NCI-H774 (cell line): ENCODE measurements around the gene NUDT12.

Experiments used
- DNase-seq: peaks from one replicate; lab custom pipeline; 2025; lab: John Stamatoyannopoulos, UW

The NUDT12 gene

GRCh38 chr5:103541114-103541513, 21.5 kb downstream of the NUDT12 start:
- no peak for DNase-seq

DNA sequence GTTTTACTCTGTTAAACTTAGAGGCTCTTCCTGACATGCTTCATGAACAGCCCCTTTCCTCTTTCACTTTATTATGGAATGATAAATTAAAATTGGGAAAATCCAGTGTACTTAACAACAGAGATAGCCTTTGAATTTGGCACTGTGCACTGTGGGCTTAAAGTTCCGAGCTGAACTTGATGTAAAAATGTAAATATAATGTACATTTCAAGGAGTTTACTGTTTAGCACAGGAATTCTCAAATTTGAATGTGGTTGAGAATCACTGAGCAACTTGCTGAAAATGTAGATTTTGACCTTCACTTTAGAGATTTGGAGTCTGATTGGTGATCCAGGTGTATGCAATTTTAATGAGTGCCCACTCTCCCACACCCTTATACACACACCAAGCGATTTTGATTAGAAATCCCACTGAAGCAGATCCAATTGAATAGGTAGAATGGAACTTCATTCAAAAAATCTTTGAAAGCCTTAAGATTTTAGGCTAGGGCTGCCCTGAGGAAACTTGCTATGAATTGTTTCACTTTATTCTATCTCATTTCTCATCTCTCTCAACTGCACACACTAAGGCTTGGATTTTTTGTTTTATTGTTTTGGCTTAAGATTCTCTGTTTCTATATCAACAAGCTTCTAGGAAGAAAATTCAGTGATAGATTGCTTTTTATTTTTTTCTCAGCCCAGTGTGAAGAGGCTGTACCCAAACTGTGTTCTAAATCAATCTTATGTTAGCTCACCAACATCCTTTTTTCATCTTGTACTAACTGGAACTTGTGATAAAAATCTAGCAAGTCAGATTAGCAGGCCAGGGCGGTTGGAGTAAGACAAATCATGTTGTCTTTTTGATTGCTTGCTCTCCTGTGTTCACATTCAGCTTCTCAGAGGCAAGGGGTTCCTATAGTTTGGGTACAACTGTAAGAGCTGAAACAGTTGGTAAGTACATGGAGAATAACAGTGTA, 22.9 kb downstream of the NUDT12 start:
- DNase-seq, result no peak

DNA sequence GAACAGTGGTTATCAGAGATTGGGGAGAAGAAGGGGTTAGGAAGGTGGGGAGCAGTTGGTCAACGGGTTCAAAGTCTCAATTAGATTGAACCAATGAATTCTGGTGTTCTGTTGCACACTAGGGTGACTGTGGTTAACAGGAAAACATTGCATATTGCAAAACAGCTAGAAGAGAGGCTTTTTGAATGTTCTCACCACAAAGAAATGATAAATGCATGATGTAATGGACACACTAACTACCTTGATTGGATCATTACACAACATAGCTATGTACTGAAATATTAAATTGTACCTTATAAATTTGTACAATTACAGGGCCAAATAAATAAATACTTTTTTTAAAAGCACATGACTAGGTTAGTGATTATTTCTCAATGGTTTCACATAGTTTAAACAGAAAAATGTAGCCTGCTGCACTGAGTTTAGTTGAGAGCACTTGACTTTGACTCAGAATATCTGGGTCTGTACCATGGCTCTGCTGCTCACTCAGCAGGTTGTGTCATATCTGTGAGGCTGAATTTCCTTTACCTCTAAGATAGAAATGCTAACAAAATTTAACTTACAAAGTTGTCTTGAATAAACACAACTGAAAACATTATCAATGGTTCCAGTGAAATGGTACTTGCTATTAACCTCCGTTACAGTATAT, 30.4 kb downstream of the NUDT12 start:
- DNase-seq, result no peak

DNA sequence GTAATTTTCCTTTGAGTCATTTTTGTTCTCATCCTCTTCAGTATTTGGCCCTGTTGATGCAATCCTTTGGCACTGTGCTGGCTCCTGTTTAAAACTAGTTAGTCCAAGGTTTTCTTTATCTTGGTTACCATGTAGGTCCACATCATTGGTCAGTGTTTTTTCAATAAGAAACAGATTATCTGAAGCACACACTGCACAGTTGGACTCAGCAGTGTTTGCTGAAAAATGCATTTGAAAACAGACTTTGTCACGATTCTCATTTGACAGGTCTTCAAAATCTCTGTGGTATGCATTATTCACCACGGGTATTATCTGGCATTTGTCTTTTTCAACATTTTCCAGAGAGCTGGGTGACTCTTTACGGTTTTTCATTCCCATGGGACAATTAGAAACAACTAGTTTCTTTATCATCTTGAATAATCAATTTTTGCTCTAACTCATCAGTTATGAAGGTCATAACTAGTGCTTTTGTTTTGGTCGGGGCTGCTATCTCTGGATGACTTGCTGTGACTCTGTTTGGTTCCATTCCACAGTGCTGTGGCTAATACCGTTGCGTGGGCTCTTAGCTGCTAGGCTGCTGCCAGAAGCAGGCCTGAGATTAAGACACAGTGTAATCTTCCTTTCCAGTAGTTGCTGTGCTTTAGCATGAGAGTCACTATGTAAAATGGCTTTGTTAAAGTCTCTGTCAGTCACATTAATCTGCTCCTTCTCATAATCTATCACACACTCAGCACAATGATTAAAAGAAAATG, 36.2 kb downstream of the NUDT12 start:
- no peak for DNase-seq

GRCh38 chr5:103525361-103525760, 37.2 kb downstream of the NUDT12 start:
- no peak for DNase-seq

DNA sequence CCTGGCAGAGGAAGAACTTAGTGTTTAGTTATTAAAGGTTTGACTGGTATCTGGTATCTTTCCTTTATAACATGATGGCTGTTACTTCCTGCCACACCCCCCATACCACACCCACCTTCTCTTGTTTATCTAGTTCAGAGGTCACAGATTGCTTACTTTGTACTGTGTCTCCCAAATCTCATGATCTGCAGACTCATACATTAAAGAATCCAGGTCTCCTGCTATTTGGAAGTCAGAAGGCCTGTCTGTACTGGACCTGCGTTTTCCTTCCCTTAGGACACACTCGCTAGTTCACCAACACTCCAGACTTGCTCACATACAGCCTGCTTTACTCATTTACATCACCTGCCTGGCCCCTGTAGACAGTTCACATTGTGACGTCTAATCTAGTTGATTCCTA, 39.3 kb downstream of the NUDT12 start:
- no peak for DNase-seq

DNA sequence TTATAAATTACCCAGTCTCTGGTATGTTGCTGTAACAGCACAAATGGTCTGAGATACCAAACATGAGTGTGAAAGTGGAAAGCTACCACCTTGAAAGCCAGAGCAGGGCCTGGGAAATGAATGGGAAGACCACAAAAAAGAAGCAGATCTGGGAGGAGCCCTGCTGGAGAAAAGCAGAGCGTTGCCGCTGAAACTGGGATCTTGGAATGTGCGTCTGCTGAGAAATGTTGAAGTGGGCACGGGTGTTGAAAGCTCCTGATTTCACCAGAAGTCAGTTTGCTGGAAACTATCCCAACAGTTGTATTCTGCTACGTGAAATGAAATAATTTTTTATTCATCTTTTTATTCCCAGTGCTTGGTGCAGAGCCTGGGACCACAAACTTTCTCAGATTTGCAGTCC, 40.0 kb downstream of the NUDT12 start:
- no peak for DNase-seq

GRCh38 chr5:103519550-103519949, 43.0 kb downstream of the NUDT12 start:
- DNase-seq, result no peak

DNA sequence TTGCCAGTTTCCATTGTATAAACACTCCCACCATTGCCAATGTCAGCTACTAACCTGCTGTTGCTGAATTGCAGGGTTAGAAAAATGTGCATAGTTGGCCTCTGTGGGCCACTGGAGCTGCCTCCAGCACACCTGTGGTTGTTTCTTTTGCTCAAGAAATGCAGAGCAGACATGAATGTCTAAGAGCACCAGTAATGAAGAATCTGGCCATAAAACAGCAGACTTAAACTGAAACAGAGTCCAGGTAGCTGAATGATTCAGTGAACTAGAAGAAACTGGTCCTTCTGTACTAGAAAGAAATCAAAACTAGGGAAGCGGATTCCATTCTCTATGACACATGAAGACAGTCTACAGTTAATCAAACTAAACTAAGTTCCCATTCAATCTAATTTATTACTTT, 48.2 kb downstream of the NUDT12 start:
- no peak for DNase-seq

GRCh38 chr5:103513701-103514100, 48.9 kb downstream of the NUDT12 start:
- no peak for DNase-seq

DNA sequence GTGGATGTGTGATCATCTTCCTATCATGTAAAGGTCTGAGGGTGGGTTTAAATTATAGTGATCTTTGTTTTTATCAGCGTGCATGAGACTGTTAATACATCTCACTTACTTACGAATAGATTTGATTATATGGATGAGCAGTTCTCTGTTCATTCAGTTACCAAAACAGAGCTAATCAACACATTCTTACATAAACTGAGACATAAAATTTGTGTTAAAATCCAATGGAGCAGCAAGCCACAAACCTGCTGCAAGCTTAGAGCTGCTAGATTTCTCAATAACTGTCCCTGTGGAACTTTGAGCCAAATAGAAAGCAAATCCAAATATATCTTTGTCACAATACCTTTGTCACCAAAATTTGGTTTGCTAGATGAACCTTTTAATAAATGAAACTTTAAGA, 50.1 kb downstream of the NUDT12 start:
- no peak for DNase-seq

- DNase-seq, result no peak
Measured at GRCh38 chr5:103511554-103511885, 51.1 kb downstream of the NUDT12 start.

DNA sequence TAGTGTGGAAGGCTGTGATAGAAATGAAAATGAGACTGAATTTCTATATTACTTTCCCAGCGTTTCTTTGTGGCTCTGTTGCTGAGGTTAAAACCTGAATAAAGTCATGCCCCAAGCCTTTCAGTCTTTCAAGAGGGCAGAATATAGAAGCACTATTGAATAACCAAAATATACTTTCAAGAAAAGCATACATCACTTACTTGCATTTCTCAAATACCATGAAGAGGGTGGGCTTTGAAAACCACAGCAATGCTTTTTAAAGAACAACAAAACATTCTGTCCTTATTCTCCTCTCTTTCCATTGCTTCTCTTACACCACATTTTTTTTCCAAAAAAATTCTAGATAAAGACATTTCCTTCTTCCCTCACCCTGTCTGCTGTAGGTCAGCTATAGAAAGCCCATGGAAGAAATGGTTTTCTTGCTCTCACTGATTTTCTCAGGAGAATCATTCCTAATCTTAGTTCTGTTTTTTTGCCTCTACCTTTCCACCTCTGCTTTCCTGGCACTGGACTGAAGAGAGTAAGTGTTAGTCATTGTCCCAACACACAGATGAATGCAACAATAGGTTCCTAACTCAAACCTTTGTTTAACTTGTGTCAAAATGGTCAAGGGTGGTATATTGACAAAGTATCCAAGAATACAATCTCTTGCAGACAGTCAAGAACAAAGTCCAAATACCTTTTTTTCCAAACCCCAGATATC, 51.6 kb downstream of the NUDT12 start:
- DNase-seq, result no peak

DNA sequence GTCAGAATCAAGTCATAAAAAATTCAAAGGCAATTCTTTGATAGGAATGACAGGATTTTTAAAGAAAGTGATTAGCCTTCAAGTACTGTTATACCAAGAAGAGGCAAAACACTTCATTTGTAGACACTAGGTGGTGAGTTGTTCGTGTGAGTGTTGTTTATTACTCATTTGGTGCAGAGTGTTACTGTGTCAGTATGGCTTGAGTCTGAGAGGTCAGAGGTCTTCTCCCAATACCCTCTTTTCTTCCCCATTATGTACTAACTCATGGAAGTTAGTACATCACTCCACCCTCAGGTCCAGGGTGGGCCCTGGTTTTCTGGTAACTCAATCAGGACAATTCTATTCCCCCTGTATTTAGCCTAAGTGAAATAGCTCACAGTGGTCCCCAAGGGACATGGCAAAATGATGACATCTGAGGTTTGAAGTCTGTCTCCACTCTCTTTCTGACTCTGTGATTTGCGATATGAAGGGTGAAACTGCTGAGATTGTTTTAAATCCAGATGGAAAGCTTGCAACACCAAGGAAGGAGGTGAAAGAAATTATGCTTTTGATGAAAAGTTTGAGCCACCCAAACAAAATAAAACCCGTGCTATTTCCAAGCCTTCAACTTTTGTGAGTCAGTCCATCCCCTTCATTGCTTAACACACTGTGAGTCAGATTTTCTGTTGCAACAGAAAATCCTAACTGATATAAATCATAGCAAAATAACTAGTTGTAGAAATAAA, 56.8 kb downstream of the NUDT12 start:
- DNase-seq, result no peak

DNA sequence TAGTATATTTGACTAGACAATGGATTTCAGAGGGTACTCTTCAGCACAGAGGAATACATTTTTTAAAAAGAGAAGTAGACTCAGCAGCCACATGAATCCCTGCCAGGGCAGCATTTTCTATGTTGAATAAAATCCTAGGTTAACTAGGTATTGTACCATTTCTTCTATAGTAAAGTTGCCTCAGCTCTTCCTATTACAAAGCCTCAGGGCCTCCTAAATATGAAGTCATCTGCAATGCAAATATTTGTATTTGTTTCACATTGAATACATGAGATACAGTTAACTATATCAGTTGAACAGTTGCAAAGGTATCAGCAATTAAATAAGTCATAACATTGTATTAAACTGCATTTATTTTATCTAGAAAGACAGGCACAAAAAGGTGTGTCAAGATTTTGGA, 59.5 kb downstream of the NUDT12 start:
- DNase-seq, result no peak

DNA sequence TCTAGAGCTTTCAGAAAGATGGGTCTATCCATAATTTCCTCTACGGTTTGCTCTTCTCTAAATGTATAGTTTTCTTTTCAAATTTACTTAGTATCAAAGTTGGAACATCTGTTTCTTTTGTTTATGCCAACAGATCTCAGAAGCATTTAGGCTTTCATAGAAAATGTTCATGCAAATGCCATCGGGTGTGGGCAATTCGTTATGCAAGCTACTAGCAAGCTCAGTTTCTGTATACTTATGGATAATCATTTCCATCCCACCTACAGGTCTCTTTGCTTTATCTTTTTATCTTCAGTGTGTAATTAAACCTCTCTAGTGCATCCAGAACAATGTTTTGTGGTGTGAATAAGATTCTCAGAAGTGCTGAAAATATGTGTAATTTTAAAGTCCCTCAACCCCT, 59.9 kb downstream of the NUDT12 start:
- no peak for DNase-seq
